Fibroblast of lung (primary cell): ENCODE measurements around the gene PPME1.

Experiments
- CTCF ChIP-seq, 2 donors: IDR thresholded peaks in 1 of 2; conservative IDR thresholded peaks in 1 of 2; 1 replicate in 1 of 2; 2 replicates in 1 of 2; pipeline ENCODE4 v1.5.1; 2011 to 2012; ENCODE audit warnings: low read length in 2 of 2, control low read depth in 1 of 2, inconsistent platforms in 1 of 2, low read depth in 1 of 2, mild to moderate bottlenecking in 1 of 2
- EZH2 ChIP-seq: IDR thresholded peaks from 2 replicates; pipeline ENCODE4 v1.5.1; 2012; ENCODE audit warnings: low read length, control low read depth, mild to moderate bottlenecking; ENCODE audit errors: missing control alignments

GRCh38 chr11:74153224-74153623, 17.9 kb upstream of the PPME1 start:
- no peak for TF ChIP-seq CTCF (conservative IDR thresholded peaks at IDR 0.05 in 1 of 2, IDR thresholded peaks at IDR 0.05 in 1 of 2; ENCODE audit: low read depth in 1 of 2, low read length in 2 of 2)
- no peak for TF ChIP-seq EZH2
